HPDE6-E6E7 (cell line): ENCODE measurements around the gene EPB41L4A.

Experiments used
- DNase-seq: peaks from one replicate; pipeline ENCODE4 v3.0.0; 2011; ENCODE audit warnings: missing footprints; ENCODE audit errors: extremely low spot score

EPB41L4A gene

DNA sequence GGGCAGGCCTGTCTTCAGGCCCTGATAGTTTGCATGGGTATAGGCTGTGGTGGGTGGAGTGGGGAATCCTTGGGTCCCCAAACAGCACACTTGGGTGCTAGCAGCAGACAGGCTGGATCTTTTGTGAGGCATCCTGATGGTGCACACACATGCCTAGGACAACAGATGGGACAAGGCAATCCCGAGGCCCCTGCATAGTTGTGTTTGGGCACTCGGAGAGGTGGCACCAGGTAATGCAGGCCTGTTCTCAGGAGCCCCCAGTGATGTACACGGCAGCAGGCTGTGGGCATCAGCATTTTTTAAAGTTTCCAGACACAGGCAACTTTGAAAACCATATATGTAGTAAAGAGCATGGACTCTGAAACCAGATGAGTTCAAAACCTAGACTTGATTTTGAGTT is 65.4 kb downstream of the EPB41L4A start:
- DNase-seq: no peak

DNA sequence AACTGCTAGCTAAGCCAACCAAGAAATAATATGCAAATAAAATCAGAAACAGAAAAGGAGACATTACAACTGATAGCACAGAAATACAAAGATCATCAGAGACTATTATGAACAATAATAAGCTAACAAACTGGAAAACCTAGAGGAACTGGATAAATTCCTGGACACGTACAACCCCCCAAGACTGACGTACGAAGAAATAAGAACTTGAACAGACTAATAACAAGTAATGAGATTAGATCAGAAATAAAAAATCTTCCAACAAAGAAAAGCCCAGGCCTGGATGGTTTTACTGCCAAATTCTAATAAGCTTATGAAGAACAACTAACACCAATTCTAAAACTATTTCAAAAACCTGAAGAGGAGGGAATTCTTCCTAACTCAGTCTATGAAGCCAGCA is 67.9 kb downstream of the EPB41L4A start:
- DNase-seq: no peak

DNA sequence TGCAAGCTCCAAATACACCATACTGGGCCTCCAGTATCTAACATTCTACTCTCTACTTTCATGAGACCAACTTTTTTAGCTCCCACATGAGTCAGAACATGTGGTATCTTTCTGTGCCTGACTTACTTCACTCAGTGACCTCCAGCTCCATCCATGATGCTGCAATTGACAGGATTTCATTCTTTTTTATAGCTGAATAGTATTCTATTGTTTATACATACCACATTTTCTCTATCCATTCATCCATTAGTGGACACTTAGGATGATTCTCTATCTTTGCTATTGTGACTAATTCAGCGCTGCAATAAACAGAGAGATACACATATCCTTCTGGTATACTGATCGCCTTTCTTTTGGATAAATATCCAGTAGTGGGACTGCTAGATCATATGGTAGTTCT is 68.5 kb downstream of the EPB41L4A start:
- no peak for DNase-seq

DNA sequence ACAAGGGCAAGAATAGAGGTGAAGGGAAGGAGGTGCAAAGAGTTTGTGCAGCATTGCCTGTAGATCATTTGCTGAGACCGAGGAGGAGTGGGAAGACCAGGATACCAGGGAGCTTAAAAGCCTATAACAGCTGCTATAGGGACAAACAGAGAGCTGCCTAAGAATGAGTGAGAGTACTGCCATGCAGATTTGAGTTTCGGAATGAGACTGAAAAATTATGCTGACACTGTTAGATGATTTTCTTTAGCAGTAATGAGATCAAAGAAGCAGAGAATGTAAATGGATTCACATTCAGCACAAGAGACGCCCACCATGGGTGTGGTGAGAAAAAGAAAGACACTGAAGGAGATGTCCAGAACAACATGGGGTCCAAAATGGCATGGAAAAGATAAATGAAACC is 69.7 kb downstream of the EPB41L4A start:
- no peak for DNase-seq

DNA sequence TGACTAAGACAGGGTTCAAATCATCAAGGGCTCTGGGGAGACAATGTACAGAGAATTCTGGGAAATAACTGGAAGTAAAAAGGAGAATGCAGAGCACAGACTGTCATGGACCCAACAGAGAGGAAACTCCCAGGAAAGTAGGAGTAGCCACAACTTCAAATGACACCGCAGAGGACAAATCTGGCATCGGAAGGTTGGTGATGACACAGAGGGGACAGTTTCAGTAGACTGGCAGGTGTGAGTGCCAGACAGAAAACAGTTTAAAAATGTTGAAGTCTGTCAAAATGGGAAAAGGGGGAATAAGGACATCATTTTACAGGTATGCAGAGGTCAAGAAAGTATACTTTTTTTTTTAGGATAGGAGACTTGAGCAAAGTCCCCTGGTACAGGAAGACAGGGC is 70.2 kb downstream of the EPB41L4A start:
- DNase-seq: no peak

DNA sequence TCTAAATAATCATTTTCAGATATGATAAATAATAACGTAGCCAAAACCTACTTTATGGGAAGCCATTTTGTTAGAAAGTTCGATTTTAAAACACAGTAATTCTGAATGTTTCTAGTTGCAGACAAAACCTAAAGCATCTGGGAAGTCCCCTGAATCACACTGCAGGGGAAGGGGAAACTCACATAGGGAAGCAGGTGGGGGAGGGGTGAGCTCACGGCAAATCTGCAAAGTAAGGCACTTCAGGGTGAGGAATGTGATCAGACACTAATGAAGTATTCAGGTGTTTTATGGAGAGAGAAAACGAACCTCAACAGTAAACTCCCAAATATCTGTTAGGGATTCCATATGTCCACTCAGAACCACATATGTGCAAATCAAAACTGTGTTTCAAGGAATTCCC is 70.7 kb downstream of the EPB41L4A start:
- DNase-seq: no peak

DNA sequence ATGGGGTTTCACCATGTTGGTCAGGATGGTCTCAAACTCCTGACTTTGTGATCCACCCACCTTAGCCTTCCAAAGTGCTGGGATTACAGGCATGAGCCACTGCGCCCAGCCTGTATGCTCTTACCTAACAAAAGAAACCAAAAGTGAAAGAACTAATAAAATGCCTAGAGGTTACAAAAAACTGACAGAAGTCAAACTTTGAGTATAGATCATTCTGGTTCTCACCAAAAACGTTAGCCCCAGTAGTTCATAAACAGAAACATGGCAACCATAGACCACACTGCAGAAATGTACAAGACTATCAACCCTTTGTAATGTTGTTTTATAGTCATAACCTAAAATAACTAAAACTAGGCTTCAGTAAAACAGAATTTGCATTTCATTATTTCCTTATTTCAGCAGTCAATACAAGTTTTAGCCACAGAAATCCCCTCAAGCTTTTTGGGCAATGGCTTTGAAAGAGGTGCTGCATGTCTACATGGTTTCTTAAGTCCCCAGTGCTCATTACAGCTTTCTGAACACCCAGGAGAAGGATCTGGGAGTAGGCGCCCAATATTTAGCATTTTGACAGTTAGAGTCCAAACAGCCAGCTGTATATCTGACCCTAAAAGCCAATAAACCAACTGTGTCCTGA is 72.5 kb downstream of the EPB41L4A start:
- no peak for DNase-seq

DNA sequence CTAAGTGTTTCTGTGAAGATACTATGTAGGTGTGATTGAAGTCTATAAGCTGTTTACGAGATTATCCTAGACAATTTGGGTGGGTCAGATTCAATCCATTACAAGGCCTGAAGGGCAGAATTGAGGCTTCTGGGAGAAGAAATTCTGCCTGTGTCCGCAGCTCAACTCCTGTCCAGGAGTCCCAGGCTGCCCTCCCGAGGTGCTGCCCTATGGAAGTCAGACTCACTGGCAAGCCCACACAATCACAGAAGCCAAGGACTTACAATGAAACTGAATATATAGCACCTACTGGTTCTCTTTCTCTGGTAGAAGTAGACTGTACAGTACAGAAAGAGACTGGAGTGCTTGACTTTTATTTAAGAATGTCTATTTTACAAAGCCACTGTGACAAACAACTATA is 74.5 kb downstream of the EPB41L4A start:
- no peak for DNase-seq

DNA sequence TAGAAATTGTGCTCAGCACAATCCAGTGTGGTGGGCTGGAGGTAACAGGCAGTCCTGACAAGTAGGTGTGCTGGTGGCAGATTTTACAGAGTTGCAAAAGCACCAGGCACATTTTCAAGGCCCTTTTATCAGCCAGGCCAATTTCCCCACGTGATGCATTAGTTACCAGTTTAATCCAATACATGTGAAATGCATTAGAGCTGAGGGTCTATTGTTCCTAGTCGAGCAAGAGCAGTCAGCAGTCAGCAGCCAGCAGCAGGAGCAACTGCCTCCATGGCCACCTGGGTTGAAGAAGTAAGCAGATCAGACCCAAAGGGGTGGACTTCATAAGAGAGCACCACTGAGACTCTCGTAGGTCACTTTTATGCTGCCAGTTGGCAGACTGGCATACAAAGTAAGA is 76.7 kb downstream of the EPB41L4A start:
- no peak for DNase-seq

DNA sequence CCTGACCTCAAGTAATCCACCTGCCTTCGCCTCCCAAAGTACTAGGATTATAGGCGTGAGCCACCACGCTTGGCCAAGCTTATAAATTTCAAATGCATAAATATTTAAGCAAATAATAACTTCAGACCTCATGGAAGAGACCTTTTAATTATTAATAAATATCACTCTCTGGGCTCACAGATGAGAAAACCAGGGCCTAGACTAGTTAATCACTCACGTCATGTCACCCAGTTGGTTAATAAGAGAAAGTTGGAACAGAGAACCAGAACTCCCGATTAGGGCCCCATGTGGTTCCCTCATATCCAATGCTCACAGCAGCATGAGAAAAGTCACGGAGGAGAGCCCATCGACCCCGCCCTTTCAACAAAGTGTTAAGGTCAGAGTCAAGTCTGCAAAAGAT is 79.3 kb downstream of the EPB41L4A start:
- DNase-seq: no peak

DNA sequence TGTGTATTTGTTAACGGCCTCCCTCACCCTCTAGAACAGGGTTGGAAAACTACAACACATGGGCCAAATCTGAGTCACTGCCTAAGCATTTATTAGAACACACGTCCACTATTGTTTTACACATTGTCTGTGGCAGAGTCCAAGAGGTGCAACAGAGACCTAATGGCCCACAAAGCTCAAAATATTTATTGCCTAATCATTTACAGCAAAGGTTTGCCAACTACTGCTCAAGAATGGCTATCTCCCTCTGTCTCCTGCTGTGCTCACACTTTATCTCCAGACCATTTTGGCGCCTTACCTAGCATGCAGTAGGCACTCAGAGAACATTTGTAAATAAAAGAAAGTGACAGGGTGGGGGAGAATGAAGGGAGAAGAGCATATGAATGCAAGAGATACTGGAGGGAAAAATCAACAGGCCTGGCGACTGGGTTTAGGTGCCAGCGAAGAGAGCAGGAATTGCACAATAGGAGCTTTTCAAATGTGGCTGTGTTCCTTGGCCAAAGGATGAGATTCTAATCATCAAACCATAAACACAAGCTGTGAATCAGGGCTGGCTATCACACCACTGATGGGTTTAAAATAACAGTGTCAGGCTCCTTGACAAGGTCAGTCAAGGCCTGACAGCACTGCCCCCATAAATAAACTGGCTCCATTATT is 80.3 kb downstream of the EPB41L4A start:
- no peak for DNase-seq

DNA sequence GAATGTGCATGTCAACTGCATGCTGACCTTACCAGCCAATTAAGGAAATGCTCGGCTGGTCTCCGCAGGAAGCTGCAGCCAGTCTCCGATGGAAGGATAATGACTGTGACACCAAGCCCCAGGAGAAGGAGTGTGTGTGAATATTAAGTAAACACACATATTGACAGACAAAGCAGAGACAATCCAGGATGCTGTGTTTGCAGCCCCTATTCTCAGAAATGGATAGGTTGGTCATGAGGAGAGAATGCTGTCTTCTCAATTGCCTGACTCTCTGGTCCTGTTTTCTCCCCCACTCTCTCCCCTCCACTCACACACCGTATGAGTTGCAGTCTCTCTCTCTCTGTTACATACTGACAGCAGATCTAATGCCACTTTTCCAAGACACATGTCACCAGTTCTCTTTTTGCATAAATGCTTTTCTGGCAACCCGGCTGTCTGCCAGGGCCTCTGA is 85.7 kb downstream of the EPB41L4A start:
- no peak for DNase-seq

DNA sequence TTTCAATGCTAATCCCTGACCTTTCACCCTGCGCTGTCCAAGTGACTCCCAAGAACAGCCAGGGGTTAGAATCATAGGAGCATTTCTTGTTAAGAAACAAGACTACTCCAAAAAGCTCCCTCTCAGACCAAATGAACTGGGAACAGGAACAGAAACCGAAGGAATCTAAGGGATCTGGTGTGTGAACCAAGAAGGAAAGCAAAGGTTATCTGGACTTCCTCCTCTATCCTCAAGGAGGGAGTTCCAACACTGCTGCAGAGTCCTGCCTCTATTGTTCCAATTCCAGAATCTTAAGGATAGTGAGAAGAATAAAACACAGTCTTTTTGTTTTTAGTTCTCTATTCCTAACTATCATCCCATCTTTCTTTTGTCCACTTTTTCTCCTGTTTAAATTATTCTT is 87.2 kb downstream of the EPB41L4A start:
- DNase-seq: no peak

DNA sequence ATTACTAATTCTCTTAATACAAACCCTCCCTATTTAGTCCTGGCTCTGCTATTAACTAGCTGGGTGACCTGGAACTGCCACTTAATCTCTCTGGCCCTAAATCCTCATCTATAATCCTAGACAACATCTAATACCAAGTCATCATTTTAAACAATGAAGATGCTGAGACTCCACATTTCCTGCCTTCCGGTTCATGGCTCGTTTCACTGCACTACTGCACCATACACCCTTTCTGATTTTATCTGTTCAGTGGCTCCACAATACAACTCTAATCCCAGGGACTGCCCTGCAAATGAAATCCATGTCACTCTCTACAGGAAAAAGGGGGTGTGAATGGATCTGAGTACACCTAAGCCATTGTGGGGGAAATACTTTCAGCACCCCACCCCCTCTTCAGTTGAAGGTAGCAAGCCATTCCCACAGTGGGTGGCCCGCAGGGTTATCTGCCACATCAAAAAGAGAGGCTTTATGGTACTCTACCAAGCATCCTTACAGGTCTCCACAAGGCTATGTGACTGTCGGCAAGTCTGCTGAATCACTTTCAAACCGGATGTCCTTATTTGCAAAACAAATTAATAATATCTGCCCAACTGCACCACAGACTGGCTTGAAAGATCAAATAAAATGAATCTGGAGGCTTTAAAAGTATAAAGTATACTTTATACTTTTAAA is 89.5 kb downstream of the EPB41L4A start:
- DNase-seq: peak; percentile 10

DNA sequence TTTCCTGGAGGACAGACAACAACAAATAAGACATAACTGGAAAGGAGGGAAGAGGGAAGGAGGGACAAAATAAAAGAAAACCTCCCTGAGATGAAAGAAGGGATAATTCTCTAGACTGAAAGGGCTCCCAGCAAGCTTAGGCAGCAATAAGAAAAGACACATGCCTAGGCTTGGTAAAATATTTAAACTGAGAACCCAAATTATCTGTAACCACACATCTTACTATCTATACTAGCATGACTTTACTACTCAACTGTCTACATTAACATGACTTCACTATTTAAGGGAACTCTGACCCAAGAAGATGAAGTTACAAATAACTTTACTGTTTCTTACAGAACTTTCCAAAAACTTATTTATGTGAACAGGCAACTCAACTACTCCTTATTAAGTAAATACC is 95.9 kb downstream of the EPB41L4A start:
- DNase-seq: no peak

DNA sequence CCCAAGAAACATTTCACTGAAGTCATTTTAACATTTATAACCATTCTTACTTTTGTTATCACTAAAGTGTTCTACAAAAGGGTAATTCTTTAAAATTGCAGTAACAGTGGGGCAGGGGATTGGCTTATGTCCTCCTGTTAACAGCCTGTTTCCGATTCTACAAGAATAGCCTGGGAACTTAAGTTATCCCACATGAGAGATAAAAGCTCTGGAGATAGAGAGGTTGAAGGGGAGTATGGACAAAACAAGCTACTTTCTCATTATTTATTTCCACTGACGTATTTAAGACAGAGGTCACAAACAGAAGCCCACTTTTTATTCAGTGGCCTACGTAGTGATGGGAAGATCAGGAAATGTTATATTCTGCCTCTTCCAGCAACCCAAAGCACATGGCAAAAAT is 98.7 kb downstream of the EPB41L4A start:
- DNase-seq: no peak

DNA sequence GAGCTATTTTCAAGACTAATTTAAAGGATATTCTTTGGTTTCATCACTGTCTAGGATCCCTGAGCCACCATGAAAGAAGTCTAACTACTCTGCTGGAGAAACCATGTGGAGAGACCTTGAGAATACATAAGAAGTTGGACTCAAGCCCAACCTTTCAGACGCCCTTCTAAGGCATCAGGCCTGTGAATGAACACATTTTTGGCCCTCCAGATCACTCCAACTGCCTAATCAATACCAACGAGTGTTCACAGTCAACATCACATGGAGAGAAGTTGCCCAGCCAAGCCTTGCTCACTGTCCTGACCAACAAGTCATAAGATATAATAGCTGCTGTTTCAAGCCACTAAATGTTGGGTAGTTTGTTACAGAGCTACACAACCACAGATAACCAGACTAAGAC is 100.7 kb downstream of the EPB41L4A start:
- DNase-seq: no peak

DNA sequence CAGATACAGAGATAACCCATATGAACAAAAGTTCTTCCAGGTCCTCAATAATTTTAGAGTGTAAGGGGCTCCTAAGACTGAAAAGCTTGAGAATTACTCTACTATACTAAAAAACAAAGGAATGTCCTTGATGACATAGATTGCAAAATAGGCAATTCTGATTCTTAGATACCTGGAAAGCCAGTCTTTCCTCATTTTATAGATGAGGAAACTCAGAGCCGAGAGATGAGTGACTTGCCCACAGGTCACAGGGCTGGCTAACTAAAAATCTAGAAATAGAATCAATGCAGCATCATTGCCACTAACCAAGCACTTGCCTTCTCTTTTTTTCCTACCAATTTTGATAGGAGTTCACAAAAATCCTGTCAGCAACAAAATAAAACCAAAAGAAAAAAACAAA is 101.2 kb downstream of the EPB41L4A start:
- DNase-seq: no peak

DNA sequence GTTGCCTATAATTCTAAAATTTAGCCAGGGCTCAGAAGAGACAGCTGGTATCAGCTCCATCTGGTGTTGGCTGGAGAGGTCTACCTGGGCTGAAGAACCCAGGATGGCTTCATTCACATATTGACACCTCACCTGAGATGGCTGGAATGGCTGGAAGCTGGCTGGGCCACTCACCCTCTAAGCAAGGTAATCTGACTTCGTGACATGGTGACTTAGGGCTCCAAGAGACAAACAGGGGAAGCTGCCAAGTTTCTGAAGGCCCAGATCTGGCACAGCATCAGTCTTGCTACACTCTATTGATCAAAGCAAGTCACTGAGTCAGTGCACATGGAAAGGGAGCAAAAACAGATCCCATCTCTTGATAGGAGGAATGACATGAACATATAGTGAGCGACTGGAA is 102.3 kb downstream of the EPB41L4A start:
- no peak for DNase-seq

DNA sequence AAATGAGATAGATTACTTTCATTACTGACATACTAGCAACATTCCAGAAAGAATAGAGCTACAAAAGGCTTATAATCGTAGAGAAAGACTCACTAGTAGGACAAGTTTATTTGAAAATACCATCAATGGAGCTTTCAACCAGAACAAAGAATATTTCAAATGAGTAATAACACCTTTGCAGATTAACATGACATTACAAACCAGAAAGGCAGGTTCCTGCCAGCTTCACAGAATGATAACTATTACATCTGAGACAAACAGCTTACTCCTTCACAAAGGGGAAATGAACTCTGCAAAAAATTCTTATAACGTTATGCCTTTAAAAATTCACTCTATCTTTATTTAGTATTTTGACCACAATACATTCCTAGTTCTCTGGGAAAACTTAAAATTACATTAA is 103.1 kb downstream of the EPB41L4A start:
- DNase-seq: peak; percentile 68

DNA sequence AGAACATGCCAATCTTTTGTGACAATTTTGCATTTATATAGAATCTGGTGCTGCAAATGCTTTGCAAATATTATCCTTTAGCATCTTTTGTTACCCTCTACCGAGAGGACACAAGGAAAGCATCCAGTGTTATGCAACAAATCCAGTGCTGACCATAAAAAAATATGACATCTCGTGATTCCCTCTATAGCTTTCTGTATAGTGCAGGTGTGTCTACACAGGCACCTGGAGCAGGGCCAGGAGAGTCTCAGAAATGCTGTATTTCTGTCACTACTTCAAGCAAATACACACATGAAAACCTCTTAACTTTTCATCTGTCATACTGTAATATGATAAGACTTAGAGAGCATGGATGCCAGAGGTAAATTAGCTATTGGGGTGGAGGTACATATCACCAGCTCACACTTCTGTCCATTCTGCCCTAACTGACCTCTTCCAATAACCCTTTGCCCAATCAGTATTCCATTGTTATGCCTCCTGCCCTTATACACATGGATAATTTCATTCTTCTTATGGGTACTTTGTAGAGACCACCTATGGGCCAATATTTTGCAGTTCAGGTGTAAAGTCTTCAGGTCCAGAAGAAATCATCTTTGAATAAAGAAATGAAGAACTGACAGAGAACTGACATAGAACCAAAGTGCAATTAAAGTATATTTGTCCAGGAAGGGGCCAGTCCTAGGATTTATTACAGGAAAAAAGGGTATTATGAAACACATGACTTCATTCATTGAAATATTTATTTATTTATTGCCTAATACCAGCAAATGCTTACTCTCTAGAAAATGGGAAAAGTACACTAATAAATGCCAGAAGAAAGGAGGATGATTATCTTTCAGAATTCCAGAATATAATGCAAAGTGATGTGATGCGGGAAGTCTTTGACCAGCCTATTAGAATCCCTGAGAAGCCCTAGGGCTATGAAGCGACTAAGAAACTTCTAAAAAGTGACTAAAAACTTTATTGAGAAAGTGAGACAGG is 106.5 kb downstream of the EPB41L4A start:
- DNase-seq: no peak

DNA sequence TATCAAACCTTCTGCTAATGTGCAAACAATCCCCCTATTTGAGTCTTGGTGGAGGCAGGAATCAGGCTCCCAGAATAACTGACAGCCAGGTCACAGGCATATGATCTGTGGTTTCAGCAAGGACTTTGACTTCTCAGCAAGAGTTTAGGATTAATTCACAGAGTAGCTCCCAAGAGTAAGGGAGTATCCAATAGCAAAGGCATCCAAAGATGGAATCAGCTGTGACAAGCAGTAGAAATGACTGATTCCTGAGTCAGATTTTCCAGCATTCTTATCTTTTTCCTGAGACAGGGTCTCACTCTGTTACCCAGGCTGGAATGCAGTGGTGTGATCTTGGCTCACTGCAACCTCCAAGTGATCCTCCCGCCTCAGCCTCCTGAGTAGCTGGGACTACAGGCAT is 108.3 kb downstream of the EPB41L4A start:
- no peak for DNase-seq
